HepG2 (cell line): Measurements from ENCODE around the gene MXD1. TPM values are rescaled to one million over a fixed set of nuclear protein-coding genes. Genes with fewer than 3 reads are reported as not detected.

Experiments used
- FOXP4 ChIP-seq: sonication (generic); formaldehyde crosslinking; IDR thresholded peaks from 2 replicates; pipeline ENCODE4 v1.4.0; 2020; ENCODE audit warnings: missing genetic modification reagents
- HMG20A ChIP-seq: IDR thresholded peaks from 2 replicates; pipeline ENCODE4 v1.6.1; 2016; ENCODE audit warnings: borderline replicate concordance
- HNF1A ChIP-seq, 2 experiments: sonication (generic) in 1 of 2; formaldehyde crosslinking in 1 of 2; IDR thresholded peaks; 2 replicates each; pipeline versions ENCODE4 v1.4.0 to v1.6.1; 2016 to 2020; ENCODE audit warnings: borderline replicate concordance in 1 of 2, low read depth in 1 of 2, mild to moderate bottlenecking in 1 of 2, missing genetic modification reagents in 1 of 2
- KDM6A ChIP-seq: IDR thresholded peaks from 2 replicates; pipeline ENCODE4 v1.6.1; 2016; ENCODE audit warnings: low read depth
- MED1 ChIP-seq: sonication (generic); formaldehyde crosslinking; IDR thresholded peaks from 2 replicates; pipeline ENCODE4 v1.4.0; 2020; ENCODE audit warnings: missing genetic modification reagents
- MEF2D ChIP-seq: sonication (generic); formaldehyde crosslinking; IDR thresholded peaks from 2 replicates; pipeline ENCODE4 v1.5.1; 2020; ENCODE audit warnings: mild to moderate bottlenecking, missing genetic modification reagents
- MXD4 ChIP-seq: IDR thresholded peaks from 2 replicates; pipeline ENCODE4 v1.6.1; 2016; ENCODE audit warnings: mild to moderate bottlenecking, missing biosample characterization, missing genetic modification reagents
- NCOA2 ChIP-seq: sonication (generic); formaldehyde crosslinking; IDR thresholded peaks from 2 replicates; pipeline ENCODE4 v1.8.0; 2022; ENCODE audit warnings: inconsistent platforms
- NFKBIZ ChIP-seq: IDR thresholded peaks from 2 replicates; pipeline ENCODE4 v1.6.1; 2018; ENCODE audit warnings: missing genetic modification reagents, missing compliant biosample characterization
- ONECUT2 ChIP-seq: sonication (generic); formaldehyde crosslinking; IDR thresholded peaks from 2 replicates; pipeline ENCODE4 v1.4.0; 2020; ENCODE audit warnings: missing genetic modification reagents
- PAXIP1 ChIP-seq: sonication (generic); formaldehyde crosslinking; conservative IDR thresholded peaks from 2 replicates; pipeline ENCODE4 v1.4.0; 2020; ENCODE audit warnings: mild to moderate bottlenecking, missing genetic modification reagents, moderate library complexity
- POLR2G ChIP-seq: fragments of 200-400 bp; formaldehyde crosslinking; IDR thresholded peaks from 2 replicates; pipeline ENCODE4 v1.6.1; 2018; ENCODE audit warnings: mild to moderate bottlenecking, low read depth, low read length, moderate library complexity
- TARDBP ChIP-seq: sonication (generic); formaldehyde crosslinking; IDR thresholded peaks from 2 replicates; pipeline ENCODE4 v1.8.0; 2022; ENCODE audit warnings: mild to moderate bottlenecking, missing genetic modification reagents
- ZBTB25 ChIP-seq: IDR thresholded peaks from 2 replicates; pipeline ENCODE4 v1.6.1; 2018; ENCODE audit warnings: missing genetic modification reagents
- ZNF30 ChIP-seq: sonication (generic); formaldehyde crosslinking; IDR thresholded peaks from 2 replicates; pipeline ENCODE4 v1.5.0; 2020; ENCODE audit warnings: mild to moderate bottlenecking, missing genetic modification reagents
- ZNF501 ChIP-seq: sonication (generic); formaldehyde crosslinking; IDR thresholded peaks from 2 replicates; pipeline ENCODE4 v1.5.1; 2020; ENCODE audit warnings: mild to moderate bottlenecking, moderate library complexity, missing genetic modification reagents
- ZNF614 ChIP-seq: IDR thresholded peaks from 2 replicates; pipeline ENCODE4 v1.6.1; 2018; ENCODE audit warnings: missing biosample characterization, missing genetic modification reagents, inconsistent platforms, borderline replicate concordance
- ZNF652 ChIP-seq: IDR thresholded peaks from 2 replicates; pipeline ENCODE4 v1.6.1; 2016; ENCODE audit warnings: low read depth, borderline replicate concordance
- polyA plus RNA-seq, 8 experiments: library from polyadenylated mRNA; depleted of rRNA in 3 of 8; stranded (reverse) in 7 of 8; unstranded in 1 of 8; fragments of >200 nt; fragmentation: Illumina TruSeq in 4 of 8; extraction: Trizol in 4 of 8; gene quantifications; 2 replicates each; pipeline versions ENCODE4 v1.2.1 to v1.2.3, GENCODE V29; 2011 to 2016; ENCODE audit warnings: low read depth in 4 of 8, missing spikeins in 1 of 8, mixed read lengths in 1 of 8; ENCODE audit not compliant: insufficient read depth in 1 of 8
- total RNA-seq, 5 experiments: library from RNA; depleted of rRNA; stranded (reverse); fragments of >200 nt; fragmentation: Illumina TruSeq; extraction: Trizol; gene quantifications; 2 replicates each; pipeline ENCODE4 v1.2.3, GENCODE V29; 2016; ENCODE audit warnings: low read depth in 1 of 5

The MXD1 gene
- total and polyA plus RNA-seq, 2 of the 13 experiments (the other 11 are each of a cell fraction or from before 2014, with no cell fraction given) = 6.4 to 14.9 TPM

- peak; percentile 51; the same call in 1 of the 2 replicates for TF ChIP-seq NFKBIZ (CRISPR knock-in tag)
- peak; percentile 57; the same call in 1 of the 2 replicates for TF ChIP-seq HNF1A (IDR thresholded peaks at IDR 0.05; ENCODE audit: low read depth)
- TF ChIP-seq HNF1A (CRISPR knock-in tag; IDR thresholded peaks at IDR 0.05; ENCODE audit: borderline replicate concordance) = no peak; the same call in 1 of the 2 replicates
- TF ChIP-seq ZNF30 (CRISPR knock-in tag) = no peak
- 0 out of 2 replicates have a peak, but pooled peaks have one; percentile 13 for TF ChIP-seq MEF2D
- TF ChIP-seq MXD4 = no peak
- peak; percentile 77 for TF ChIP-seq TARDBP (CRISPR knock-in tag)
- TF ChIP-seq ONECUT2 (CRISPR knock-in tag) = 0 out of 2 replicates have a peak, but pooled peaks have one; percentile 18
- 0 out of 2 replicates have a peak, but pooled peaks have one; percentile 35 for TF ChIP-seq POLR2G
- no peak for TF ChIP-seq ZNF501 (CRISPR knock-in tag)
- TF ChIP-seq FOXP4 (CRISPR knock-in tag) = peak; percentile 78; the same call in 1 of the 2 replicates
- TF ChIP-seq KDM6A (CRISPR knock-in tag) = peak; percentile 77
- peak; percentile 70 for TF ChIP-seq ZNF614
- TF ChIP-seq PAXIP1 (CRISPR knock-in tag) = peak; percentile 94
- TF ChIP-seq MED1 (CRISPR knock-in tag) = peak; percentile 73
- peak; percentile 83; the same call in 1 of the 2 replicates for TF ChIP-seq HMG20A (CRISPR knock-in tag)
- TF ChIP-seq ZNF652 (CRISPR knock-in tag) = peak; percentile 68; the same call in 1 of the 2 replicates
- peak; percentile 69 for TF ChIP-seq NCOA2 (CRISPR knock-in tag)
- 0 out of 2 replicates have a peak, but pooled peaks have one; percentile 30 for TF ChIP-seq ZBTB25 (CRISPR knock-in tag)
Observed at GRCh38 chr2:69933839-69934613, 19.1 kb downstream of the MXD1 start (continued).
